D341Med (cell line): Measurements from ENCODE around the gene LPIN3.
"Not testable (repeated sequence)": the region's sequence is repeated elsewhere in the genome, so short reads cannot be mapped to it uniquely, and the experiment has no call there.

ENCODE experiments used
- DNase-seq: peaks from one replicate; pipeline ENCODE4 v3.0.0; 2012; ENCODE audit warnings: low spot score

Gene LPIN3

GRCh38 chr20:41340327-41341055 lies at the start of gene LPIN3:
LPIN3 (plus strand) TSS chr20:41340821; CDS start chr20:41345804, 4,983 bp downstream.
- peak; percentile 89 for DNase-seq

- DNase-seq = no peak
Observed at GRCh38 chr20:41293269-41294037, 47.2 kb upstream of the LPIN3 start.

GRCh38 chr20:41299899-41300298 lies 40.7 kb upstream of the LPIN3 start:
- no peak for DNase-seq

GRCh38 chr20:41300383-41300782 lies 40.2 kb upstream of the LPIN3 start:
- DNase-seq = no peak

GRCh38 chr20:41300886-41301285 lies 39.7 kb upstream of the LPIN3 start:
- no peak for DNase-seq

- DNase-seq = no peak
Observed at GRCh38 chr20:41304002-41304401, 36.6 kb upstream of the LPIN3 start.

- no peak for DNase-seq
Observed at GRCh38 chr20:41304424-41305079, 36.1 kb upstream of the LPIN3 start.

GRCh38 chr20:41306061-41306727 lies 34.4 kb upstream of the LPIN3 start:
- DNase-seq = no peak

- DNase-seq = no peak
Observed at GRCh38 chr20:41307021-41307420, 33.6 kb upstream of the LPIN3 start.

- no peak for DNase-seq
Observed at GRCh38 chr20:41308290-41308711, 32.3 kb upstream of the LPIN3 start.

- DNase-seq = no peak
Observed at GRCh38 chr20:41308726-41309413, 31.8 kb upstream of the LPIN3 start.

GRCh38 chr20:41309817-41310216 lies 30.8 kb upstream of the LPIN3 start:
- no peak for DNase-seq

- DNase-seq = not testable (repeated sequence)
Observed at GRCh38 chr20:41312009-41312408, 28.6 kb upstream of the LPIN3 start.

GRCh38 chr20:41314386-41314785 lies 26.2 kb upstream of the LPIN3 start:
- DNase-seq = no peak

GRCh38 chr20:41316051-41316450 lies 24.6 kb upstream of the LPIN3 start:
- no peak for DNase-seq

GRCh38 chr20:41316602-41317545 lies 23.7 kb upstream of the LPIN3 start:
- peak; percentile 91 for DNase-seq

GRCh38 chr20:41317546-41318270 lies 22.9 kb upstream of the LPIN3 start, which contains the start of gene ZHX3:
ZHX3 (minus strand) TSS chr20:41317731; CDS start chr20:41204916, 112,815 bp downstream.
- DNase-seq = peak; percentile 100

GRCh38 chr20:41318271-41318649 lies 22.4 kb upstream of the LPIN3 start:
- DNase-seq = no peak

GRCh38 chr20:41320441-41320840 lies 20.2 kb upstream of the LPIN3 start:
- DNase-seq = no peak

GRCh38 chr20:41320976-41321375 lies 19.6 kb upstream of the LPIN3 start:
- DNase-seq = no peak
